CD4-positive, CD25-positive, alpha-beta regulatory T cell (primary cell): ENCODE measurements around the gene ZBTB24. TPM values are rescaled to one million over a fixed set of nuclear protein-coding genes. Genes with fewer than 3 reads are reported as not detected.

ENCODE experiments used
- ATAC-seq, 2 donors: fragments of 150-1000 bp; cut with Tn5 transposase; one replicate each; pipeline ENCODE4 v1.10.0; 2021; ENCODE audit warnings: low read depth in 2 of 2, moderate number of reproducible peaks in 2 of 2, moderate library complexity in 1 of 2
- DNase-seq, 3 donors: peaks; one replicate each; pipeline versions ENCODE4 v3.0.0 to v3.0.0-alpha.2; 2012 to 2022; ENCODE audit warnings: mixed read lengths in 1 of 3
- H3K27ac ChIP-seq: one replicate; pipeline ENCODE4 v1.7.0; 2013; ENCODE audit warnings: mild to moderate bottlenecking, low read length; ENCODE audit not compliant: insufficient read depth, poor library complexity, severe bottlenecking
- H3K27me3 ChIP-seq: one replicate; pipeline ENCODE4 v1.7.0; 2013; ENCODE audit warnings: low read length; ENCODE audit not compliant: control insufficient read depth, insufficient read depth
- H3K36me3 ChIP-seq: one replicate; pipeline ENCODE4 v1.7.0; 2013; ENCODE audit warnings: mild to moderate bottlenecking, low read length, moderate library complexity; ENCODE audit not compliant: control insufficient read depth, insufficient read depth
- H3K4me1 ChIP-seq: 2 replicates; pipeline ENCODE4 v1.7.0; 2013; ENCODE audit warnings: mild to moderate bottlenecking, low read length; ENCODE audit not compliant: insufficient read depth, control insufficient read depth, poor library complexity, severe bottlenecking
- H3K4me3 ChIP-seq: one replicate; pipeline ENCODE4 v1.7.0; 2013; ENCODE audit warnings: low read depth, mild to moderate bottlenecking, low read length, moderate library complexity
- H3K9me3 ChIP-seq, 2 experiments: 1 replicate in 1 of 2; 2 replicates in 1 of 2; pipeline ENCODE4 v1.7.0; 2013; ENCODE audit warnings: low read length in 2 of 2, mild to moderate bottlenecking in 1 of 2, moderate library complexity in 1 of 2; ENCODE audit not compliant: control insufficient read depth in 2 of 2
- H3K27ac Mint-ChIP-seq, 3 donors: one replicate each; pipeline ENCODE4 v1.8.0; 2020 to 2022; ENCODE audit warnings: mild to moderate bottlenecking in 3 of 3, mixed read lengths in 3 of 3, moderate library complexity in 2 of 3
- H3K27me3 Mint-ChIP-seq: one replicate; pipeline ENCODE4 v1.8.0; 2022; ENCODE audit warnings: mild to moderate bottlenecking, mixed read lengths
- H3K36me3 Mint-ChIP-seq: one replicate; pipeline ENCODE4 v1.8.0; 2020; ENCODE audit warnings: mixed read lengths
- H3K4me1 Mint-ChIP-seq, 4 donors: one replicate each; pipeline ENCODE4 v1.8.0; 2020 to 2022; ENCODE audit warnings: mixed read lengths in 4 of 4, mild to moderate bottlenecking in 1 of 4
- H3K4me3 Mint-ChIP-seq, 4 donors: one replicate each; pipeline ENCODE4 v1.8.0; 2020 to 2022; ENCODE audit warnings: mild to moderate bottlenecking in 4 of 4, mixed read lengths in 4 of 4, moderate library complexity in 3 of 4
- H3K9me3 Mint-ChIP-seq, 7 donors: one replicate each; pipeline ENCODE4 v1.8.0; 2020 to 2022; ENCODE audit warnings: mixed read lengths in 7 of 7, mild to moderate bottlenecking in 3 of 7, moderate library complexity in 2 of 7
- polyA plus RNA-seq, 4 donors: library from polyadenylated mRNA; unstranded; fragments of 300-500 nt; fragmentation: Illumina TruSeq; gene quantifications; one replicate each; pipeline ENCODE4 v1.2.3, GENCODE V29; 2021
- total RNA-seq: library from RNA; stranded (reverse); gene quantifications from one replicate; pipeline ENCODE4 v1.2.3, GENCODE V29; 2022

The ZBTB24 gene
- total RNA-seq (20.2 TPM), polyA plus RNA-seq (10 to 100 TPM in 3 of 4 donors, 1 to 10 TPM in 1; 9.2 to 11.9 (median 10.5) TPM)

- peak within 1 kb of the TSS; percentile 86 for H3K27ac ChIP-seq
- peaks cover 29% of the 10 kb centered on the region for H3K36me3 Mint-ChIP-seq
- peaks cover 7% of the 10 kb centered on the region for H3K27me3 Mint-ChIP-seq
- ATAC-seq (peak; percentile 87 to 89), DNase-seq (peak; percentile 88 to 93 (median 91))
- H3K9me3 ChIP-seq, result no peaks in the 10 kb centered on the region
- peaks cover 45% of the 10 kb centered on the region for H3K4me1 ChIP-seq
- H3K4me3 ChIP-seq, result peak within 1 kb of the TSS; percentile 99
- peaks cover 3% of the 10 kb centered on the region for H3K36me3 ChIP-seq
- H3K4me3 Mint-ChIP-seq, result peak within 1 kb of the TSS; percentile 94 to 99 (median 97)
- H3K27me3 ChIP-seq, result no peaks in the 10 kb centered on the region
- H3K27ac Mint-ChIP-seq, result peak within 1 kb of the TSS; percentile 90 to 95 (median 93)
- H3K4me1 Mint-ChIP-seq, result peaks cover 31 to 45% (median 36%) of the 10 kb centered on the region in 4 donors
- peaks cover 0 to 2% (median 0%) of the 10 kb centered on the region in 7 donors for H3K9me3 Mint-ChIP-seq
Measured at GRCh38 chr6:109482905-109483734, at the start of gene ZBTB24. Gene ZBTB24, minus strand, starts transcription at chr6:109483219. Its CDS starts 1,193 bp downstream, at chr6:109482026.

- H3K27me3 Mint-ChIP-seq, result no peaks in the 10 kb centered on the region
- Histone ChIP-seq H3K27me3 (no peaks in the 10 kb centered on the region), H3K36me3 (no peaks in the 10 kb centered on the region), H3K4me1 (no peaks in the 10 kb centered on the region), H3K4me3 (no peak overlapping the region), H3K9me3 (no peaks in the 10 kb centered on the region), H3K27ac (no peak overlapping the region)
- DNase-seq (no peak), ATAC-seq (no peak)
- H3K27ac Mint-ChIP-seq, result no peak overlapping the region
- peaks cover 0 to 4% (median 0%) of the 10 kb centered on the region in 7 donors for H3K9me3 Mint-ChIP-seq
- no peak overlapping the region for H3K4me3 Mint-ChIP-seq
- H3K4me1 Mint-ChIP-seq, result peaks cover 0 to 3% (median 0%) of the 10 kb centered on the region in 4 donors
- no peaks in the 10 kb centered on the region for H3K36me3 Mint-ChIP-seq
Measured at GRCh38 chr6:109531446-109531845, 48.4 kb upstream of the ZBTB24 start.

- no peak overlapping the region for H3K27ac Mint-ChIP-seq
Measured at GRCh38 chr6:109527989-109528388, 45.0 kb upstream of the ZBTB24 start.

GRCh38 chr6:109526905-109527628 lies 44.0 kb upstream of the ZBTB24 start:
- Histone ChIP-seq H3K27ac (no peak overlapping the region), H3K4me1 (no peaks in the 10 kb centered on the region), H3K4me3 (no peak overlapping the region), H3K36me3 (no peaks in the 10 kb centered on the region), H3K9me3 (peaks cover 4 to 5% of the 10 kb centered on the region in 2 experiments), H3K27me3 (peaks cover 3% of the 10 kb centered on the region)
- ATAC-seq (peak; percentile 64 to 69), DNase-seq (peak; percentile 12 to 78 (median 64))
- H3K27me3 Mint-ChIP-seq, result peaks cover 4% of the 10 kb centered on the region
- peaks cover 0 to 3% (median 0%) of the 10 kb centered on the region in 4 donors for H3K4me1 Mint-ChIP-seq
- no peaks in the 10 kb centered on the region for H3K36me3 Mint-ChIP-seq
- H3K4me3 Mint-ChIP-seq, result no peak overlapping the region
- peaks cover 0 to 7% (median 0%) of the 10 kb centered on the region in 7 donors for H3K9me3 Mint-ChIP-seq
- H3K27ac Mint-ChIP-seq, result peak overlapping the region in 1 of 3 donors; percentile 2

More at GRCh38 chr6:109527989-109528388, 45.0 kb upstream of the ZBTB24 start:
- Mint-ChIP-seq H3K9me3 (peaks cover 0 to 7% (median 0%) of the 10 kb centered on the region in 7 donors), H3K36me3 (no peaks in the 10 kb centered on the region), H3K27me3 (peaks cover 4% of the 10 kb centered on the region), H3K4me3 (no peak overlapping the region), H3K4me1 (peaks cover 0 to 3% (median 0%) of the 10 kb centered on the region in 4 donors)
- DNase-seq (no peak), ATAC-seq (no peak)
- no peaks in the 10 kb centered on the region for H3K4me1 ChIP-seq
- H3K36me3 ChIP-seq, result no peaks in the 10 kb centered on the region
- H3K27ac ChIP-seq, result no peak overlapping the region
- no peak overlapping the region for H3K4me3 ChIP-seq
- H3K27me3 ChIP-seq, result peaks cover 3% of the 10 kb centered on the region
- peaks cover 4 to 5% of the 10 kb centered on the region in 2 experiments for H3K9me3 ChIP-seq

GRCh38 chr6:109524129-109524528 lies 41.1 kb upstream of the ZBTB24 start:
- Histone ChIP-seq H3K4me3 (no peak overlapping the region), H3K9me3 (peaks cover 4 to 5% of the 10 kb centered on the region in 2 experiments), H3K4me1 (no peaks in the 10 kb centered on the region), H3K27me3 (peaks cover 4% of the 10 kb centered on the region), H3K27ac (no peak overlapping the region), H3K36me3 (no peaks in the 10 kb centered on the region)
- Mint-ChIP-seq H3K36me3 (no peaks in the 10 kb centered on the region), H3K27ac (no peak overlapping the region), H3K9me3 (peaks cover 0 to 14% (median 0%) of the 10 kb centered on the region in 7 donors), H3K4me3 (no peak overlapping the region), H3K27me3 (peaks cover 4% of the 10 kb centered on the region), H3K4me1 (peaks cover 0 to 5% (median 4%) of the 10 kb centered on the region in 4 donors)
- ATAC-seq, result no peak
- no peak for DNase-seq

GRCh38 chr6:109523478-109523877 lies 40.5 kb upstream of the ZBTB24 start:
- H3K9me3 Mint-ChIP-seq, result peaks cover 0 to 14% (median 0%) of the 10 kb centered on the region in 7 donors
- peaks cover 4 to 5% of the 10 kb centered on the region in 2 experiments for H3K9me3 ChIP-seq
- no peaks in the 10 kb centered on the region for H3K36me3 Mint-ChIP-seq
- ATAC-seq (no peak), DNase-seq (no peak)
- H3K27me3 ChIP-seq, result peaks cover 4% of the 10 kb centered on the region
- peaks cover 0 to 5% (median 4%) of the 10 kb centered on the region in 4 donors for H3K4me1 Mint-ChIP-seq
- no peak overlapping the region for H3K4me3 Mint-ChIP-seq
- no peaks in the 10 kb centered on the region for H3K4me1 ChIP-seq
- H3K4me3 ChIP-seq, result no peak overlapping the region
- no peaks in the 10 kb centered on the region for H3K36me3 ChIP-seq
- H3K27ac Mint-ChIP-seq, result peak overlapping the region in 1 of 3 donors; percentile 10
- no peak overlapping the region for H3K27ac ChIP-seq
- H3K27me3 Mint-ChIP-seq, result peaks cover 4% of the 10 kb centered on the region

GRCh38 chr6:109521080-109521479 lies 38.1 kb upstream of the ZBTB24 start:
- Histone ChIP-seq H3K36me3 (no peaks in the 10 kb centered on the region), H3K4me3 (no peak overlapping the region), H3K27me3 (peaks cover 4% of the 10 kb centered on the region), H3K4me1 (peaks cover 4% of the 10 kb centered on the region), H3K9me3 (peaks cover 4 to 5% of the 10 kb centered on the region in 2 experiments), H3K27ac (no peak overlapping the region)
- H3K4me3 Mint-ChIP-seq, result no peak overlapping the region
- ATAC-seq (no peak), DNase-seq (no peak)
- H3K36me3 Mint-ChIP-seq, result no peaks in the 10 kb centered on the region
- no peak overlapping the region for H3K27ac Mint-ChIP-seq
- peaks cover 4% of the 10 kb centered on the region for H3K27me3 Mint-ChIP-seq
- H3K4me1 Mint-ChIP-seq, result peaks cover 6 to 16% (median 11%) of the 10 kb centered on the region in 4 donors
- H3K9me3 Mint-ChIP-seq, result peaks cover 0 to 14% (median 0%) of the 10 kb centered on the region in 7 donors
